HEK293T (cell line): Measurements from ENCODE around the gene ERMN.

Experiments
- CTBP1 ChIP-seq: fragments of 450-650 bp; IDR thresholded peaks from 2 replicates; pipeline ENCODE4 v1.6.1; 2016; ENCODE audit warnings: borderline replicate concordance
- FOXM1 ChIP-seq: fragments of 450-650 bp; IDR thresholded peaks from 2 replicates; pipeline ENCODE4 v1.6.1; 2017; ENCODE audit warnings: mild to moderate bottlenecking, borderline replicate concordance
- L3MBTL2 ChIP-seq: fragments of 450-650 bp; conservative IDR thresholded peaks from 2 replicates; pipeline ENCODE4 v1.6.1; 2016; ENCODE audit warnings: mild to moderate bottlenecking
- SP1 ChIP-seq: fragments of 450-650 bp; IDR thresholded peaks from 2 replicates; pipeline ENCODE4 v1.6.1; 2017
- ZNF384 ChIP-seq: fragments of 450-650 bp; IDR thresholded peaks from 2 replicates; pipeline ENCODE4 v1.6.1; 2016

- TF ChIP-seq ZNF384 (no peak), SP1 (no peak), L3MBTL2 (no peak), CTBP1 (no peak), FOXM1 (no peak)
Measured at GRCh38 chr2:157324331-157324843, 1.2 kb downstream of the ERMN start.
